BLaER1 treated with 17β-estradiol and CSF1 and Interleukin-3, amounts not matched to agents 10 nM and 100 nM (cell line): ENCODE results near the gene FIGNL2.

ENCODE experiments used
- H3K27ac ChIP-seq, 11 experiments: shearing (Covaris generic); formaldehyde crosslinking; 2 replicates each; pipeline ENCODE4 v1.8.1; 2022
- H3K27me3 ChIP-seq, 11 experiments: shearing (Covaris generic); formaldehyde crosslinking; 2 replicates each; pipeline ENCODE4 v1.8.1; 2022
- H3K36me3 ChIP-seq, 11 experiments: shearing (Covaris generic); formaldehyde crosslinking; 2 replicates each; pipeline ENCODE4 v1.8.1; 2022
- H3K4me1 ChIP-seq, 10 experiments: shearing (Covaris generic); formaldehyde crosslinking; 2 replicates each; pipeline ENCODE4 v1.8.1; 2022
- H3K4me2 ChIP-seq, 11 experiments: shearing (Covaris generic); formaldehyde crosslinking; 2 replicates each; pipeline ENCODE4 v1.8.1; 2022
- H3K4me3 ChIP-seq, 10 experiments: shearing (Covaris generic); formaldehyde crosslinking; 2 replicates each; pipeline ENCODE4 v1.8.1; 2022
- H3K9ac ChIP-seq, 11 experiments: shearing (Covaris generic); formaldehyde crosslinking; 2 replicates each; pipeline ENCODE4 v1.8.1; 2022
- H3K9me3 ChIP-seq, 11 experiments: shearing (Covaris generic); formaldehyde crosslinking; replicated peaks in 1 of 11; 2 replicates each; pipeline ENCODE4 v1.8.1; 2022
- H4K20me1 ChIP-seq, 11 experiments: shearing (Covaris generic); formaldehyde crosslinking; 2 replicates each; pipeline ENCODE4 v1.8.1; 2022
- Cebpa-rat ChIP-seq, 11 experiments: shearing (Covaris generic); IDR thresholded peaks; 2 replicates each; pipeline ENCODE4 v1.8.1; 2022

Gene FIGNL2

GRCh38 chr12:51883998-51884675, 35.6 kb upstream of the FIGNL2 start:
- Histone ChIP-seq H3K27ac (peak overlapping the region in 10 of 11 experiments; percentile 77 to 96 (median 91); a peak in 20 of 22 replicates), H3K27me3 (no peaks in the 10 kb centered on the region), H3K9me3 (peaks cover 12 to 41% (median 18%) of the 10 kb centered on the region in 11 experiments)

DNA sequence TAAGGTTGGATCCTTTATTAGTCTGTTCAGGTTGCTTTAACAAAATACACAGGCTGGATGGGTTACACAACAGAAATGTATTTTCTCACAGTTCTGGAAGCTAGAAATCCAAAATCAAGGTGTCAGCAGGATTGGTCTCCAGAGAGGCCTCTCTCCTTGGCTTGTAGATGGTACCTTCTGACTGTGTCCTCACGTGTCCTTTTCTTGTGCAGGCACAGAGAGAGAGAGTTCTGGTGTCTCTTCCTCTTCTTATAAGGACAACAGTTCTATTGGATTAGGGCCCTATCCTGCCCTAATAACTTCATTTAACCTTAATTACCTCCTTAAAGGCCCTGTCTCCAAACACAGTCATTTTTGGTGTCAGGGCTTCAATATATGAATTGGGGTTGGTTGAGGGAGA, 34.8 kb upstream of the FIGNL2 start:
- H3K4me3 ChIP-seq: no peak overlapping the region
- no peaks in the 10 kb centered on the region for H3K27me3 ChIP-seq
- H3K4me2 ChIP-seq: peak overlapping the region in 7 of 11 experiments; percentile 15 to 89 (median 65); a peak in 13 of 22 replicates
- H3K9ac ChIP-seq: no peak overlapping the region
- no peaks in the 10 kb centered on the region for H4K20me1 ChIP-seq
- H3K36me3 ChIP-seq: peaks cover 0 to 17% (median 10%) of the 10 kb centered on the region in 11 experiments; a peak in 9 of 22 replicates
- peaks cover 12 to 41% (median 18%) of the 10 kb centered on the region in 11 experiments for H3K9me3 ChIP-seq
- H3K4me1 ChIP-seq: peaks cover 32 to 64% (median 61%) of the 10 kb centered on the region in 10 experiments
- peak overlapping the region in 10 of 11 experiments; percentile 15 to 96 (median 52); a peak in 16 of 22 replicates for H3K27ac ChIP-seq
- TF ChIP-seq Cebpa-rat (IDR thresholded peaks at IDR 0.05): no peak

More at GRCh38 chr12:51883998-51884675, 35.6 kb upstream of the FIGNL2 start:
- no peak for TF ChIP-seq Cebpa-rat (IDR thresholded peaks at IDR 0.05)
- Histone ChIP-seq H3K4me1 (peaks cover 34 to 72% (median 70%) of the 10 kb centered on the region in 10 experiments), H3K36me3 (peaks cover 0 to 17% (median 10%) of the 10 kb centered on the region in 11 experiments; a peak in 9 of 22 replicates), H4K20me1 (no peaks in the 10 kb centered on the region), H3K9ac (no peak overlapping the region; a peak in 2 of 22 replicates), H3K4me3 (peak overlapping the region in 5 of 10 experiments; percentile 13 to 56 (median 39); a peak in 3 of 20 replicates), H3K4me2 (peak overlapping the region in 9 of 11 experiments; percentile 0 to 95 (median 87); a peak in 16 of 22 replicates)

DNA sequence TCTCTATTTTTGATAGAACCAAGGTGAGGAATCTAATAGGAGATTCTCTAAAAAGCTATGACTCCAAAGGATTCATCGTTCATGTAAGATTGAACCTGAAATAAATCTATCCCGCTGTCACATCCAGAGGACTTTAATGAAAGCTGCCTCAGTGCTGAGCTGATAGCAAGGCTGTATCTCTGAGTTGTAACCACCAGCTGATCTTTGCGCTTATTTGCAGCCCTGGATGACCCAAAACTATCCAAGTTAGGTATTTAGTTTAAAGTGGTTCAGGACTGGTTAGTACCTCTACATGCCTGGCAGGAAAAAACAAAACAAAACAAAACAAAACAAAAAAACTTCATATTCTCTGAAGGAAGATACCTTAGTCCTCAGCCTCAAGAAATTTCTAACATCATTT, 30.6 kb upstream of the FIGNL2 start:
- H3K27me3 ChIP-seq: no peaks in the 10 kb centered on the region
- peaks cover 0 to 4% (median 0%) of the 10 kb centered on the region in 11 experiments; a peak in 5 of 22 replicates for H3K36me3 ChIP-seq
- H3K4me3 ChIP-seq: no peak overlapping the region
- peaks cover 0 to 24% (median 22%) of the 10 kb centered on the region in 10 experiments; a peak in 15 of 20 replicates for H3K4me1 ChIP-seq
- H3K9me3 ChIP-seq: peaks cover 0 to 26% (median 4%) of the 10 kb centered on the region in 11 experiments; a peak in 15 of 22 replicates
- TF ChIP-seq Cebpa-rat (IDR thresholded peaks at IDR 0.05): no peak
- no peak overlapping the region for H3K4me2 ChIP-seq
- no peak overlapping the region for H3K27ac ChIP-seq
- H4K20me1 ChIP-seq: no peaks in the 10 kb centered on the region
- no peak overlapping the region for H3K9ac ChIP-seq

DNA sequence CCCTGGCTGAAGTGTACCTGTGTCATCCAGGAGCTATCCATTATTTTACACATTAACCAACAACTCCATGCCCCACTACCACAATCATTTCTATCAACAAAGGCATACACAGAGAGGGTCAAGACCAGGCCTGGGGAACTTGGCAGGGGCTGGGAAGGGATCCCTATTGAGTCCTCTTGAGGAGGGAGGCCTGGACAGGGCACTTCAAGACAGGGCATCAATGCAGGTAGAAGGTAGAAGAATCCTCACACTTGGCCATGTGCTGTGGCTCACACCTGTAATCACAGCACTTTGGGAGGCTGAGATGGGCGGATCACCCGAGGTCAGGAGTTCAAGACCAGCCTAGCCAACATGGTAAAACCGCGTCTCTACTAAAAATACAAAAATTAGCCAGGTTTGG, 26.0 kb upstream of the FIGNL2 start:
- Histone ChIP-seq H3K9me3 (no peaks in the 10 kb centered on the region), H3K27ac (no peak overlapping the region; a peak in 1 of 22 replicates), H3K9ac (no peak overlapping the region), H3K4me2 (no peak overlapping the region), H3K36me3 (no peaks in the 10 kb centered on the region), H4K20me1 (no peaks in the 10 kb centered on the region), H3K4me1 (peaks cover 21 to 32% (median 26%) of the 10 kb centered on the region in 10 experiments), H3K27me3 (peaks cover 0 to 9% (median 4%) of the 10 kb centered on the region in 11 experiments; a peak in 14 of 22 replicates), H3K4me3 (no peak overlapping the region)
- no peak for TF ChIP-seq Cebpa-rat (IDR thresholded peaks at IDR 0.05)

GRCh38 chr12:51874000-51874399, 25.5 kb upstream of the FIGNL2 start:
- H3K9me3 ChIP-seq: no peaks in the 10 kb centered on the region
- no peak for TF ChIP-seq Cebpa-rat (IDR thresholded peaks at IDR 0.05)
- H3K4me2 ChIP-seq: no peak overlapping the region
- H3K27ac ChIP-seq: no peak overlapping the region; a peak in 1 of 22 replicates
- no peaks in the 10 kb centered on the region for H3K36me3 ChIP-seq
- peaks cover 26 to 37% (median 31%) of the 10 kb centered on the region in 10 experiments for H3K4me1 ChIP-seq
- H3K27me3 ChIP-seq: peaks cover 1 to 14% (median 9%) of the 10 kb centered on the region in 11 experiments; a peak in 21 of 22 replicates
- no peak overlapping the region for H3K4me3 ChIP-seq
- 0 out of 22 replicates have a peak overlapping the region, but pooled peaks of 1 of the 11 experiments have one; percentile 16 for H3K9ac ChIP-seq
- no peaks in the 10 kb centered on the region for H4K20me1 ChIP-seq

- Histone ChIP-seq H3K9ac (0 out of 22 replicates have a peak overlapping the region, but pooled peaks of 1 of the 11 experiments have one; percentile 16), H3K4me1 (peaks cover 32 to 43% (median 37%) of the 10 kb centered on the region in 10 experiments), H3K36me3 (no peaks in the 10 kb centered on the region), H3K4me3 (no peak overlapping the region), H4K20me1 (no peaks in the 10 kb centered on the region), H3K27me3 (peaks cover 7 to 20% (median 14%) of the 10 kb centered on the region in 11 experiments; a peak in 21 of 22 replicates), H3K27ac (no peak overlapping the region), H3K4me2 (no peak overlapping the region), H3K9me3 (no peaks in the 10 kb centered on the region)
- no peak for TF ChIP-seq Cebpa-rat (IDR thresholded peaks at IDR 0.05)
Observed at GRCh38 chr12:51873251-51873994, 24.9 kb upstream of the FIGNL2 start.

- no peak overlapping the region for H3K4me3 ChIP-seq
Observed at GRCh38 chr12:51872689-51872981, 24.1 kb upstream of the FIGNL2 start.

DNA sequence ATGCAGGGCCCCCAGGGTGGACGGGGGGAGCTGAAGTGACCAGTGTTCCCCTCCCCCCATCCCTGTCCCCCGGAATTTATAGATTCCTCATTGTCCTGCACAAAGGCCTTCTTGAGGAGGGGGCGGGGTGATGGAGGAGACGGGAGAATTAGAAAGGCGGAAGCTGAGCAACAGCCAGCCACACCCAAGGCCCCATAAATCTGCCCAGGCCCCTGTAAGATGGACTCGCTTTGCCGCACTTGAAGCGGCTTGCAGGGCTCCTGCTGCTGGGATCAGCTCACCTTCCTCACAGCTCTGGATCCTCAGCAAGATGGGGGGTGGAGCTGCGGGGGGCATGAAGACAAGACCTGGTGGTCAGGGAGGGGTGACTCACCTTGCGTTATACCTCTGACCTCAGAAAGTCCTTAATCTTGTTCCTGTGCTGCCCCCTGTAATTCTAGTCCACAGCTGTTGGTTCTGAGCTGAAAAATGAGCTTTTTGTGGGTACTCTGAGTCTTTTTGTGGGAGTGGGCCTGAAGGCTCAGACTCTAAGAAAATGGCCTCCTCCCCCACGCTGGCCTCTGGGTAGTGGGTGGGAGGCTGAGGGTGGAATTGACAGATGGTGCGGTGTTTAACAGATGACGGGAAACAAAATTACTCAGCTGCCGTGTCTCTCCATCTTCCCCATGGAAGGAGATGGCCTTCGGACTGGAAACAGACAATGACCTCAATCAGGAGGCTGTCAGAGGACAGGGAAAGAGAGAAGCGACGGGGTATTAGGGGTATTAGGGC, 23.6 kb upstream of the FIGNL2 start:
- no peaks in the 10 kb centered on the region for H3K9me3 ChIP-seq
- H3K27me3 ChIP-seq: peaks cover 14 to 33% (median 25%) of the 10 kb centered on the region in 11 experiments; a peak in 21 of 22 replicates
- H3K4me1 ChIP-seq: peaks cover 36 to 56% (median 50%) of the 10 kb centered on the region in 10 experiments
- H3K27ac ChIP-seq: peak overlapping the region in 2 of 11 experiments; percentile 10 to 14; a peak in 1 of 22 replicates
- no peak overlapping the region for H3K9ac ChIP-seq
- H3K4me3 ChIP-seq: no peak overlapping the region
- no peaks in the 10 kb centered on the region for H4K20me1 ChIP-seq
- TF ChIP-seq Cebpa-rat (IDR thresholded peaks at IDR 0.05): no peak
- no peaks in the 10 kb centered on the region for H3K36me3 ChIP-seq
- H3K4me2 ChIP-seq: peak overlapping the region in 10 of 11 experiments; percentile 88 to 99 (median 96); a peak in 16 of 22 replicates

More at GRCh38 chr12:51872689-51872981, 24.1 kb upstream of the FIGNL2 start:
- peaks cover 14 to 28% (median 22%) of the 10 kb centered on the region in 11 experiments; a peak in 21 of 22 replicates for H3K27me3 ChIP-seq
- H3K27ac ChIP-seq: no peak overlapping the region
- peaks cover 36 to 51% (median 45%) of the 10 kb centered on the region in 10 experiments for H3K4me1 ChIP-seq
- no peaks in the 10 kb centered on the region for H3K36me3 ChIP-seq
- no peaks in the 10 kb centered on the region for H4K20me1 ChIP-seq
- H3K4me2 ChIP-seq: no peak overlapping the region
- TF ChIP-seq Cebpa-rat (IDR thresholded peaks at IDR 0.05): no peak
- no peaks in the 10 kb centered on the region for H3K9me3 ChIP-seq
- H3K9ac ChIP-seq: no peak overlapping the region
